HepG2 (cell line): ENCODE results near the gene PDE4D. TPM values are rescaled to one million over a fixed set of nuclear protein-coding genes. Genes with fewer than 3 reads are reported as not detected.

ENCODE experiments used
- ATAC-seq: fragments of 200-7000 bp; cut with Tn5 transposase; 3 replicates; pipeline ENCODE4 v1.9.1; 2020; ENCODE audit warnings: mild to moderate bottlenecking, moderate library complexity
- BruUV-seq: library from RNA; stranded (reverse); fragments of 400-500 nt; replicated peaks from 2 replicates; lab custom pipeline; 2021; lab: Mats Ljungman, UMichigan
- CTCF ChIA-PET: fragments of 300-600 bp; formaldehyde crosslinking; extraction: SDS; loops from one replicate; lab custom pipeline; 2021; ENCODE audit warnings: low total read pairs, inconsistent platforms, low intra/inter-chr PET ratio; lab: Yijun Ruan, JAX
- POLR2A ChIA-PET: fragments of 350-600 bp; sonication (Branson Sonifier 250); formaldehyde crosslinking; loops from one replicate; lab custom pipeline; 2020; ENCODE audit warnings: antibody characterized with exemption, inconsistent platforms; lab: Yijun Ruan, JAX
- DNase-seq: peaks from one replicate; pipeline ENCODE4 v3.0.0-alpha.2; 2015; ENCODE audit warnings: low spot score
- FAIRE-seq: peaks from 3 replicates; lab custom pipeline; 2011; peaks lifted over from hg19 to GRCh38; lab: Jason Lieb, UNC
- H2AFZ ChIP-seq: one replicate; pipeline ENCODE4 v1.6.1; 2011; ENCODE audit warnings: low read length, inconsistent platforms
- H3K27ac ChIP-seq: fragments of 300-600 bp; 3 replicates; pipeline ENCODE4 v1.8.0; 2011; ENCODE audit warnings: mixed run types, mild to moderate bottlenecking, mixed read lengths, low read length, inconsistent platforms; ENCODE audit not compliant: insufficient read depth; ENCODE audit errors: extremely low read length
- H3K27me3 ChIP-seq, 2 experiments: fragments of 200-600 bp in 1 of 2; 2 replicates in 1 of 2; 3 replicates in 1 of 2; pipeline versions ENCODE4 v1.6.0 to v1.8.0; 2011; ENCODE audit warnings: low read length in 2 of 2, mild to moderate bottlenecking in 2 of 2, moderate library complexity in 2 of 2, inconsistent platforms in 1 of 2; ENCODE audit not compliant: insufficient read depth in 2 of 2, control insufficient read depth in 1 of 2
- H3K36me3 ChIP-seq, 2 experiments: fragments of 200-600 bp in 1 of 2; replicated peaks in 1 of 2; 2 replicates in 1 of 2; 3 replicates in 1 of 2; pipeline versions ENCODE4 v1.5.1 to v1.8.0; 2011; ENCODE audit warnings: low read length in 2 of 2, inconsistent platforms in 1 of 2; ENCODE audit not compliant: insufficient read depth in 2 of 2, control insufficient read depth in 1 of 2
- H3K4me1 ChIP-seq: 2 replicates; pipeline ENCODE4 v1.5.1; 2012; ENCODE audit warnings: low read length, inconsistent platforms; ENCODE audit not compliant: insufficient read depth
- H3K4me2 ChIP-seq: 2 replicates; pipeline ENCODE4 v1.6.0; 2011; ENCODE audit warnings: low read depth, low read length, inconsistent platforms
- H3K4me3 ChIP-seq, 3 experiments: fragments of 200-600 bp in 1 of 3; sonication (generic), shearing (Covaris generic) in 1 of 3; replicated peaks in 1 of 3; 2 replicates each; pipeline ENCODE4 v1.5.1; 2011 to 2016; ENCODE audit warnings: low read length in 3 of 3, inconsistent platforms in 2 of 3, low read depth in 2 of 3, mild to moderate bottlenecking in 2 of 3, control low read depth in 1 of 3, mixed read lengths in 1 of 3; ENCODE audit not compliant: insufficient read depth in 1 of 3
- H3K79me2 ChIP-seq: one replicate; pipeline ENCODE4 v1.6.1; 2011; ENCODE audit warnings: low read length, inconsistent platforms; ENCODE audit not compliant: insufficient read depth
- H3K9ac ChIP-seq: 2 replicates; pipeline ENCODE4 v1.6.0; 2011; ENCODE audit warnings: mild to moderate bottlenecking, low read depth, low read length, inconsistent platforms; ENCODE audit not compliant: insufficient read depth
- H3K9me3 ChIP-seq: 2 replicates; pipeline ENCODE4 v1.5.1; 2012; ENCODE audit warnings: mild to moderate bottlenecking, low read length
- H4K20me1 ChIP-seq: 2 replicates; pipeline ENCODE4 v1.6.0; 2011; ENCODE audit warnings: inconsistent platforms, mild to moderate bottlenecking, low read length, moderate library complexity; ENCODE audit not compliant: insufficient read depth
- SRF ChIP-seq: IDR thresholded peaks from 2 replicates; pipeline ENCODE4 v1.6.1; 2011; ENCODE audit warnings: mild to moderate bottlenecking, low read depth, low read length, moderate library complexity
- ZNF10 ChIP-seq: sonication (generic); formaldehyde crosslinking; IDR thresholded peaks from 2 replicates; pipeline ENCODE4 v1.4.0; 2020; ENCODE audit warnings: mild to moderate bottlenecking, low read depth, missing genetic modification reagents, borderline replicate concordance
- ZNF17 ChIP-seq: sonication (generic); formaldehyde crosslinking; IDR thresholded peaks from 2 replicates; pipeline ENCODE4 v1.5.0; 2020; ENCODE audit warnings: mild to moderate bottlenecking, missing genetic modification reagents
- ZNF232 ChIP-seq: sonication (generic); formaldehyde crosslinking; IDR thresholded peaks from 2 replicates; pipeline ENCODE4 v1.4.0; 2020; ENCODE audit warnings: missing genetic modification reagents, borderline replicate concordance
- ZNF263 ChIP-seq: sonication (generic); formaldehyde crosslinking; IDR thresholded peaks from 2 replicates; pipeline ENCODE4 v1.4.0; 2020; ENCODE audit warnings: missing genetic modification reagents
- ZNF274 ChIP-seq: sonication (generic); formaldehyde crosslinking; IDR thresholded peaks from 2 replicates; pipeline ENCODE4 v1.5.1; 2020; ENCODE audit warnings: mild to moderate bottlenecking, missing genetic modification reagents
- ZSCAN25 ChIP-seq: sonication (generic); formaldehyde crosslinking; IDR thresholded peaks from 2 replicates; pipeline ENCODE4 v1.8.0; 2022; ENCODE audit warnings: mild to moderate bottlenecking, missing genetic modification reagents
- WGBS: methylation state at CpG from one replicate; pipeline ENCODE4 v1.1.6; 2017; ENCODE audit warnings: low lambda C conversion rate; 5-methylcytosine and 5-hydroxymethylcytosine counted together
- in situ Hi-C: cut with HindIII; loops from 2 replicates; pipeline ENCODE4 v1.10.0; 2017; ENCODE audit warnings: low pct_unique_long_range_greater_than_20kb; ENCODE audit not compliant: extremely low pct_ligation_motif_present
- intact Hi-C: fragments of 100-400 bp; cut with micrococcal nuclease; formaldehyde crosslinking; loops from one replicate; pipeline ENCODE4 v1.10.0; 2022; ENCODE audit not compliant: unreplicated experiment
- polyA plus RNA-seq, 8 experiments: library from polyadenylated mRNA; depleted of rRNA in 3 of 8; stranded (reverse) in 7 of 8; unstranded in 1 of 8; fragments of >200 nt; fragmentation: Illumina TruSeq in 4 of 8; extraction: Trizol in 4 of 8; gene quantifications; 2 replicates each; pipeline versions ENCODE4 v1.2.1 to v1.2.3, GENCODE V29; 2011 to 2016; ENCODE audit warnings: low read depth in 4 of 8, missing spikeins in 1 of 8, mixed read lengths in 1 of 8; ENCODE audit not compliant: insufficient read depth in 1 of 8
- total RNA-seq, 5 experiments: library from RNA; depleted of rRNA; stranded (reverse); fragments of >200 nt; fragmentation: Illumina TruSeq; extraction: Trizol; gene quantifications; 2 replicates each; pipeline ENCODE4 v1.2.3, GENCODE V29; 2016; ENCODE audit warnings: low read depth in 1 of 5

Gene PDE4D
- total and polyA plus RNA-seq, 2 of the 13 experiments (the other 11 are each of a cell fraction or from before 2014, with no cell fraction given), result 7.0 to 12.2 TPM

DNA sequence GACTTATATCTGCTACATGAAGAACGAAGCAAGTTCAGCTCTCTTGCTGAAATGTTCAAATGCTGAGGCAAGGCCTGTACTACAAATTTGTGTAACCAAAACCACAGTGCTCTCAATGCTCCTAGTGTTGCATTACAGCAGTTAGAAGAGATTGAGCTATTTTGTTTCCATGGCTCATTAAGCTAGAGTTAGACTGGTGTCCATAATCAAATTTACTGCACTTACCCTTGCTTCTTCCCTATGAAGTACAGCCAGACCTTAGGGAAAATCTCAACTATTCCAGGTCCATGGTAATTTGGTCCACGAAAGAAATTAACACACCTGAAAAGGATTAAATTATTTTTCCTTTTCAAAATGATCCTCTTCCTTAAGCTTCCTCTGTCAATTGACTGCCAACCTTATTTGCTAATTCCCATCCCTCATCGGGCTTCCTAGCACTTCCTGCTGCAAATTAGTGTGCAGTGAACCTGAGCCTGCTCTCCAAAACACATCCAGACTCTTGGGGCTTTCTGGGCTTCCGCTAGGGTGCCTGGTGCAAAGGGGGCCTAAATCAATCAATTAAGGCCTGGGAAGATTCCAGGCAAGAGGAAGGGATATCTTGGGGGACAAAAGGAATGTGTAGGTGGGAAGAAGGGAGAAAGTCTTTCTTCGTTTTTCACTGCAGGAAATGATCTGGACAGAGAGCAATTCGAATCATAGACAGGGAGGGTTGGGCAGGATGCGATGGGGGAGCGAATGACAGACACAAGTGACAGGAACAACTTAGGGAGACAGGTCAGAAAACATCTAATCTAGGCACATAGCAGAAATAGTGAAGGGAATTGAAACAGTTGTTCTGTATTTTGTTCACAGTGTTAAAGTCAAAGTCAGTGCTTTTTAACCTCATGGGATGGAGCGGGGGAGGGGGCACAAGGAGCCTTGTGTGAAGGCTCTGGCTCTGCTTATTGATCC is 768.2 kb downstream of the PDE4D start:
- POLR2A ChIA-PET, result no interaction called here
- Histone ChIP-seq H2AFZ (no peak overlapping the region), H3K4me2 (no peak overlapping the region), H3K36me3 (no peaks in the 10 kb centered on the region), H4K20me1 (no peaks in the 10 kb centered on the region), H3K4me3 (no peak overlapping the region), H3K27me3 (no peaks in the 10 kb centered on the region), H3K9ac (no peak overlapping the region), H3K27ac (no peak overlapping the region), H3K4me1 (0 out of 2 replicates have a peak, but pooled peaks cover 8% of the 10 kb centered on the region), H3K9me3 (no peaks in the 10 kb centered on the region), H3K79me2 (no peaks in the 10 kb centered on the region)
- DNase-seq (no peak), FAIRE-seq (no peak), ATAC-seq (no peak)
- BruUV-seq, result no TSS peak
- CTCF ChIA-PET, result no interaction called here
- intact Hi-C loops, result no loop called here
- in situ Hi-C loops, result no loop called here
- no peak for TF ChIP-seq ZNF274 (CRISPR knock-in tag)
- TF ChIP-seq ZNF10 (CRISPR knock-in tag), result no peak
- no peak for TF ChIP-seq ZNF232 (CRISPR knock-in tag)
- 52% methylated on average over 9 of the region's 9 CpGs for WGBS

DNA sequence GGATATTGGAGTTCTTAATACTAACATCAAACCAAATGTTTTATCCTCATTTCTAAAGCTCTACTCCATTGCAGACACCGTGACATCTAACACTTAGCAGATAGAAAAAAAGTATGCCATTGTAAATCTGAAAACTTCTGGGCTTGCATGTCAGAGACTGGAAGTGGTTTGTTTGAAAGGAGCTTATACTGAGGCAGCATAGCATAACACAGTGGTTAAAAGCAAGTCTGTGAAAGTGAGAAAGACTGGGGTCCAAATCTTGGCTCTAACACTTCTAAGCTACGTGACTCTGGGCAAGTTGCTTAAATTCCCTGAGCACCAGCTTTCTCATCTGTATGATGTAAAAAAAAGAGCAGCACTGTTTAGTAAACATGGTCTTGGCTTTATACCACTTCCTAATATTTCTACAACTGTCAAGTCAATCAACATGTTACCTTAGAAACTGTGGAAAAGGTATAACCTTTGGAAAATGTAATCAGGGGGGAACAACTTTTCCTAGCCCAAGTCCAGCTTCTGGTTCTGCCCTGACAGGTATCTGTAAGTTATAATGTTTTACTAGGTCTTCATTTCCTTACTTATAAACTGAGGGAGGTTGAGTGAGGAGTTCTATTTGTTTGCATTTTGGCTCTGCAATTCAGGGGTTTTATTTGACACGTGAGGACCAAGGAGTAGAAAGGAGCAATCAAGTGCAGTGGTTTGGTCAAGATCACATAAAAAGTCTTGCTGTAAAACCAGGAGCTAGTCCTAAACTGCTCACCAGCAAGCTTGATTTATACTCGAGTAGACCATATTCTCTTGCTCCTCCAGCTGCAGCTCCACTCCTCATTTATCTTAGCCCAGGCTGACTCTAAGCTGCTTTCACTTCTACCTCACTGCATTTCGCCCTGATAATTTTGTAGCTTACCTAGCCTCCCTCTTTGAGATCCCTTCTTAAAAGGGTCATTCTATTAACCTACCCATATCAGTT is 769.6 kb downstream of the PDE4D start:
- Histone ChIP-seq H3K4me2 (no peak overlapping the region), H3K79me2 (no peaks in the 10 kb centered on the region), H3K27me3 (no peaks in the 10 kb centered on the region), H3K9me3 (no peaks in the 10 kb centered on the region), H3K9ac (no peak overlapping the region), H2AFZ (no peak overlapping the region), H3K4me1 (0 out of 2 replicates have a peak, but pooled peaks cover 8% of the 10 kb centered on the region), H3K27ac (no peak overlapping the region), H4K20me1 (no peaks in the 10 kb centered on the region), H3K36me3 (no peaks in the 10 kb centered on the region), H3K4me3 (no peak overlapping the region)
- FAIRE-seq, result no peak
- in situ Hi-C loops, result no loop called here
- ChIA-PET POLR2A (interaction anchor here (0.6 kb wide), 1 partner anchor 21 kb away, joined by 3 read pairs; no protein-coding TSS in a partner anchor), CTCF (no interaction called here)
- WGBS, result 52% methylated on average over 5 of the region's 5 CpGs
- TF ChIP-seq ZNF263 (CRISPR knock-in tag) (no peak), SRF (no peak), ZNF17 (no peak), ZSCAN25 (no peak)
- no TSS peak for BruUV-seq
- intact Hi-C loops, result no loop called here
- no peak for DNase-seq
- no peak for ATAC-seq
